Vagina (tissue), 2 donors: ENCODE measurements around the gene FEM1C.

ENCODE experiments used
- CTCF ChIP-seq, 3 experiments: fragments of 450-650 bp in 2 of 3; fragments of 200-600 bp in 1 of 3; sonication (generic) in 1 of 3; IDR thresholded peaks; one replicate each; pipeline ENCODE4 v1.5.1; 2017 to 2019; ENCODE audit warnings: antibody characterized with exemption in 3 of 3, mild to moderate bottlenecking in 2 of 3, moderate library complexity in 2 of 3
- POLR2A ChIP-seq, 2 donors: fragments of 450-650 bp; IDR thresholded peaks; one replicate each; pipeline ENCODE4 v1.6.1; 2017; ENCODE audit warnings: antibody characterized with exemption in 2 of 2, mild to moderate bottlenecking in 2 of 2, moderate library complexity in 2 of 2

DNA sequence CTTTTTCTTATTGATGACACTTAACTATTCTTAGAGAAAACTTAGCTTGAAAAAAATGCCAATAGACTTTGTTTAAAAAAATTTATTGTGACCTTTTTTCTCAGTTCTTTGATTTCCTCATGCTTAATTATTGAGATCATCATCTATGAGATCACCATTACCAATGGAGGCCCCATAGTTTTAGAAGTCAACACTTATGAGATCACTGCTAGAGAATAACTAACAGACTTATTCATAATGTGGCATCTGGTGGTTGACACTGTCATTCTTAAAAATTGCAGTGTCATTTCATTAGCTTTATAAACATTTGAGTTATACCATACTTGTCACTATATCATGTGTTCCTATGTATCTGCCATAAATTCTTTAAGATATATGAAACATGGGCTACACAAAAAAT is 14.9 kb upstream of the FEM1C start:
- no peak for TF ChIP-seq POLR2A (IDR thresholded peaks at IDR 0.05)
- no peak for TF ChIP-seq CTCF (IDR thresholded peaks at IDR 0.05)
